NCI-H460 (cell line): Measurements from ENCODE around the gene SSUH2. TPM values are rescaled to one million over a fixed set of nuclear protein-coding genes. Genes with fewer than 3 reads are reported as not detected.

Source experiments
- DNase-seq: peaks from one replicate; pipeline ENCODE4 v3.0.0-alpha.2; 2016; ENCODE audit warnings: low read depth; ENCODE audit errors: extremely low read depth
- total RNA-seq: library from RNA; depleted of rRNA; stranded (reverse); fragments of >200 nt; shearing (Covaris generic); gene quantifications from 2 replicates; pipeline ENCODE4 v1.2.3, GENCODE V29; 2014

SSUH2 gene
- total RNA-seq, 1 experiment from 2014 or later = 0.27 TPM

- no peak for DNase-seq
These were observed 22.7 kb downstream of the SSUH2 start for GRCh38 chr3:8621872-8622271.

GRCh38 chr3:8621141-8621540 is 23.5 kb downstream of the SSUH2 start:
- no peak for DNase-seq

- no peak for DNase-seq
These were observed 25.1 kb downstream of the SSUH2 start for GRCh38 chr3:8619548-8619947.

GRCh38 chr3:8618950-8619349 is 25.6 kb downstream of the SSUH2 start:
- DNase-seq = no peak

GRCh38 chr3:8617921-8618320 is 26.7 kb downstream of the SSUH2 start:
- DNase-seq = no peak

- DNase-seq = no peak
These were observed 33.6 kb downstream of the SSUH2 start for GRCh38 chr3:8610951-8611350.

- DNase-seq = no peak
These were observed 35.7 kb downstream of the SSUH2 start for GRCh38 chr3:8608791-8609467.

GRCh38 chr3:8608041-8608790 is 36.4 kb downstream of the SSUH2 start:
- no peak for DNase-seq

- DNase-seq = peak; percentile 15
These were observed 37.2 kb downstream of the SSUH2 start for GRCh38 chr3:8607234-8608040.

GRCh38 chr3:8606701-8607231 is 37.8 kb downstream of the SSUH2 start:
- no peak for DNase-seq

- DNase-seq = no peak
These were observed 39.6 kb downstream of the SSUH2 start for GRCh38 chr3:8604988-8605387.

- no peak for DNase-seq
These were observed 40.6 kb downstream of the SSUH2 start for GRCh38 chr3:8604006-8604405.

- DNase-seq = no peak
These were observed 41.4 kb downstream of the SSUH2 start for GRCh38 chr3:8603115-8603710.

GRCh38 chr3:8600457-8600856 is 44.1 kb downstream of the SSUH2 start:
- DNase-seq = no peak

- no peak for DNase-seq
These were observed 45.5 kb downstream of the SSUH2 start for GRCh38 chr3:8599146-8599545.

- no peak for DNase-seq
These were observed 47.3 kb downstream of the SSUH2 start for GRCh38 chr3:8597219-8597853.

- DNase-seq = no peak
These were observed 48.0 kb downstream of the SSUH2 start for GRCh38 chr3:8596321-8597218.

- no peak for DNase-seq
These were observed 48.9 kb downstream of the SSUH2 start for GRCh38 chr3:8595695-8596115.

GRCh38 chr3:8595252-8595651 is 49.3 kb downstream of the SSUH2 start:
- no peak for DNase-seq
